ENCODE results near the gene KCNJ5.
"Not testable (repeated sequence)": the region's sequence is repeated elsewhere in the genome, so short reads cannot be mapped to it uniquely, and the experiment has no call there.

The KCNJ5 gene

DNA sequence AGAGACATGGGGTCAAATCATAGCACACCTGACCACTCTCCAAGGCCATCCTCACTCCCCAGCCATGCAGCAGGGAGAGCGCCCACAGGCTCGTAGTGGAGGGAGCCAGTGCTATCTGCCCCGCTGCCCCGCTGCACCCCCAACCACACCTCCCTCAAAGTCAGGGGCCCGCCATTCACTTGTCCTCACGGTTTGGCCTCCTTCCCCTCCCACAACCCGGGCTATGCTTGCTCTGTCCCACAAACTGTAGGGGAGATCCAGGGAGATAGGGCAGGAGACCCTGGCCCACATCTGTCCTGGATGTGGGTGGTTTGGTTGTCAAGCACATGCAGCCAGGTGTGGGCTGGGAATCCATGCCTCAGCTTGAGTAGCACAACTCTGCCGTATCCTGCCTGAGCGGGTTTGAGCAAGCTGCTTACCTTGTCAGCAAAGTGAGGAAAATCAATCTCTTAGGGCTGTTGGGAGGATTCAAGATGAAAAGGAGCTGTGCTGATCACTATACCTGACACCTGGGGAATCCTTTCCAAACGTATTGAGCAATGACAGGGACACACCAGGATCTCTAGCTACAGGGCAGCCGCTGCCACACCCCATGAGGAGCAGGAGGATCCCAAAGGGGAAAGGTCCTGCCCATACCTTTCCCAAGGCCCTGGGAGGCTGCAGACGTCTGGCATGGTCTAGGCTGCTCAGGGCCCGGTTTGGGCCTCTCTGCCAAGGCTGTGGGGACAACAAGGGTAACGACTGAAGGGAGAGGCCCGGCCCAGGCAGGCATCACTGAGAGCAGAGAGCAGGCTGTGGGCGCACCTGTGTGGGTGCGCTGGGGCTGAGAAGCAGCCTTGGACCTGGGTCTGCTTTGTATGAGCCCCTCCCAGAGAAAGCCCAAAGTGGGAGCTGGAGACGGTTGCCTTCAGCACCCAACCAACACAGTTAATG is 23.3 kb downstream of the KCNJ5 start:
- H3K27ac ChIP-seq, result no peak overlapping the region
- no peak for TF ChIP-seq ZFX (IDR thresholded peaks at IDR 0.05)
- TF ChIP-seq, protein P1, sequence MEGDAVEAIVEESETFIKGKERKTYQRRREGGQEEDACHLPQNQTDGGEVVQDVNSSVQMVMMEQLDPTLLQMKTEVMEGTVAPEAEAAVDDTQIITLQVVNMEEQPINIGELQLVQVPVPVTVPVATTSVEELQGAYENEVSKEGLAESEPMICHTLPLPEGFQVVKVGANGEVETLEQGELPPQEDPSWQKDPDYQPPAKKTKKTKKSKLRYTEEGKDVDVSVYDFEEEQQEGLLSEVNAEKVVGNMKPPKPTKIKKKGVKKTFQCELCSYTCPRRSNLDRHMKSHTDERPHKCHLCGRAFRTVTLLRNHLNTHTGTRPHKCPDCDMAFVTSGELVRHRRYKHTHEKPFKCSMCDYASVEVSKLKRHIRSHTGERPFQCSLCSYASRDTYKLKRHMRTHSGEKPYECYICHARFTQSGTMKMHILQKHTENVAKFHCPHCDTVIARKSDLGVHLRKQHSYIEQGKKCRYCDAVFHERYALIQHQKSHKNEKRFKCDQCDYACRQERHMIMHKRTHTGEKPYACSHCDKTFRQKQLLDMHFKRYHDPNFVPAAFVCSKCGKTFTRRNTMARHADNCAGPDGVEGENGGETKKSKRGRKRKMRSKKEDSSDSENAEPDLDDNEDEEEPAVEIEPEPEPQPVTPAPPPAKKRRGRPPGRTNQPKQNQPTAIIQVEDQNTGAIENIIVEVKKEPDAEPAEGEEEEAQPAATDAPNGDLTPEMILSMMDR (conservative IDR thresholded peaks at IDR 0.05), result no peak

DNA sequence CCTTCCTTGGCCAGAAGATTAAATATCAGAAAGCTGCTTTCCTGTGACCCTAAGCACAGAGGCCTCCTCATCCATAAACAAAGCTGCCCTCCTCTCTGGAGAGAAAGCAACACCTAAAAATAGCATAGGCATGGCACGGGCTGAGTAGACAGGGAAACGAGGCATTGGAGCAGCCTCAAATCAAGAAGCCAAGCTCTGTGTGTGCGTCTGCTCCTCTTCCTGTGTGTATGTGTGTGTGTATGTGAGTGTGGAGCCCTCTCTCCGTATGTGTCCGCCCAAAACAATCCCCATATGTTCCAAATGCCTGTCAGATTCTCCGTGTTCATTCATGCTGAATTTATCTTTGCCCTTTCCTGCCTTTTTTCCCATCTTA is 24.0 kb downstream of the KCNJ5 start:
- no peak overlapping the region for H3K27ac ChIP-seq
- no peak for TF ChIP-seq ZFX (IDR thresholded peaks at IDR 0.05)
- TF ChIP-seq, protein P1 (conservative IDR thresholded peaks at IDR 0.05), result no peak

DNA sequence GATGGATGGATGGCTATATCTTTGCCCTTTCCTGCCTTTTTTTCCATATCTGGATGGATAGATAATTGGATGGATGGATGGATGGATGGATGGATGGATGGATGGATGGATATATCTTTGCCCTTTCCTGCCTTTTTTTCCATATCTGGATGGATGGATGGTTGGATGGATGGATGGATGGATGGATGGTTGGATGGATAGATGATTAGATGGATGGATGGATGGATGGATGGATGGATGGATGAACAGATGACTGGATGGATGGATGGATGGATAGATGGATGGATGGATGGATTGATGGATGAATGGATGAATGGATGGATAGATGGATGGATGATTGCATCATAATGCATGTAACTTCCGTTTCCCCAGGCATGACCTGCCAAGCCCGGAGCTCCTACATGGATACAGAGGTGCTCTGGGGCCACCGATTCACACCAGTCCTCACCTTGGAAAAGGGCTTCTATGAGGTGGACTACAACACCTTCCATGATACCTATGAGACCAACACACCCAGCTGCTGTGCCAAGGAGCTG is 24.9 kb downstream of the KCNJ5 start:
- TF ChIP-seq, protein P1 (conservative IDR thresholded peaks at IDR 0.05), result no peak
- no peak for TF ChIP-seq ZFX (IDR thresholded peaks at IDR 0.05)
- H3K27ac ChIP-seq, result no peak overlapping the region

DNA sequence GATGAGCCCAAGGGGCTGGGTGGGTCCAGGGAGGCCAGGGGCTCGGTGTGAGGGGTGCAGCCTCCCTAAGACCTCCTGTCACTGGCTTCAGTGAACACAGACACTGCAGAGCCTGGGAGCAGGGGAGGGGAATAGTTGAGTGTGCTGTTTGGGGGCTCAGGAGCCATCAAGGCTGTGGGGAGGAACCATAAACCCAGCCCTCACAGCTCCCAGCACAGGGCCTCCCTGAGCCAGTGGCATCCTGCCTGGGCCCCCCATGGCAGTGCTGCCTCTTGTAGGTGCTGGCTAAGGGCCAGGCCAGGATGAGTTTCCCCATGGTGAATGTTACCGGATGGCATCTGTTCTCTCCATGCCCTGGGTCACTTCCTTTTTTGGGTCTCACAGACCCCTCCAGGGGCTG is 25.5 kb downstream of the KCNJ5 start:
- no peak overlapping the region for H3K27ac ChIP-seq
- TF ChIP-seq, protein P1 (conservative IDR thresholded peaks at IDR 0.05), result no peak
- TF ChIP-seq ZFX (IDR thresholded peaks at IDR 0.05), result no peak

GRCh38 chr11:128917144-128917724 is 26.1 kb downstream of the KCNJ5 start:
- H3K27ac ChIP-seq, result no peak overlapping the region
- no peak for TF ChIP-seq ZFX (IDR thresholded peaks at IDR 0.05)
- TF ChIP-seq, protein P1 (conservative IDR thresholded peaks at IDR 0.05), result no peak

DNA sequence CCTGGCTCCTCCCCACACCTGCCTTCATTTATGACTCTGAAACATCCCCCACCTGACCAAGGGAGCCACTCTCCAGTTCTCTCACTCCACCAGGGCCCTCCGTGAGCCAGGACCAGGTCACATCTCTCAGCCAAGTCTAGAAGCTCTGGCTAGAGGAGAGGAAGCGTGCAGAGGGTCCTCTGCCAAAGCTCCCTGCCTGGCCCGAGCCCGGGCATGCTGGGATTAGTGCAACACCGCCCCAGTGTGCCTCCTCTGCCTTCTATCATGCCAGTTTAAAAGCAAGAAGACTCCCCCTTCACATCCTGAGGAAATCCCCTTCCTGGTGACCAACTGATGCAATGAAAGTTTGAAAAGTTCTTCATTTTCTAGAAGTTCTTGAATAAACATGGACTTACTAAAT is 28.1 kb downstream of the KCNJ5 start:
- H3K27ac ChIP-seq, result no peak overlapping the region
- TF ChIP-seq, protein P1 (conservative IDR thresholded peaks at IDR 0.05), result no peak
- no peak for TF ChIP-seq ZFX (IDR thresholded peaks at IDR 0.05)

DNA sequence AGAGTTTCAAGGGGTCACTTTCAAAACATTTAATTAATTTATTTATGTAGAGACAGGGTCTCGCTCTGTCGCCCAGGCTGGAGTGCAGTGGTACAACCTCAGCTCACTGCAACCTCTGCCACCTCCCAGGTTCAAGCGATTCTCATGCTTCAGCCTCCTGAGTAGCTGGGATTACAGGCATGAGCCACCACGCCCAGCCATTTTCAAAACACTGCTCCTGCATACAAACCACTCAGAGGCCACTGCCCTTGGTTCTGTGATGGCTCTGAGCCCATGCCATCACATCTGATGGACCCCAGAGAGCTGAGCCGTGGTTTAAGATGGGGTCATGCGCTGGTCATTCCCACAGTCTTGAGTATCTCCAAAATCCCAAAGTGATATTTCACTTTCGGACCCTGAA is 28.5 kb downstream of the KCNJ5 start:
- not testable (repeated sequence) for H3K27ac ChIP-seq

Measured in C4-2B (cell line).